GM23338 (cell line): ENCODE measurements around the gene ZNRF2. TPM values are rescaled to one million over a fixed set of nuclear protein-coding genes. Genes with fewer than 3 reads are reported as not detected.

Experiments used
- ATAC-seq: fragments of 200-7000 bp; cut with Tn5 transposase; 3 replicates; pipeline ENCODE4 v1.9.1; 2020
- DNase-seq: peaks from one replicate; pipeline ENCODE4 v3.0.0-alpha.2; 2015; ENCODE audit warnings: low spot score
- H2AFZ ChIP-seq: fragments of 200-600 bp; sonication (generic); 2 replicates; pipeline ENCODE4 v1.8.0; 2016; ENCODE audit warnings: antibody characterized with exemption, mild to moderate bottlenecking, moderate library complexity
- H3F3A ChIP-seq: fragments of 200-600 bp; sonication (generic); replicated peaks from 2 replicates; pipeline ENCODE4 v1.8.0; 2017; ENCODE audit warnings: antibody characterized with exemption, mixed run types, low read depth
- H3K27ac ChIP-seq: fragments of 200-600 bp; sonication (generic); 2 replicates; pipeline ENCODE4 v1.6.1; 2016; ENCODE audit warnings: low read depth
- H3K27me3 ChIP-seq: fragments of 200-600 bp; sonication (generic); 2 replicates; pipeline ENCODE4 v1.8.0; 2016; ENCODE audit warnings: mild to moderate bottlenecking, mixed run types, moderate library complexity; ENCODE audit not compliant: insufficient read depth
- H3K36me3 ChIP-seq: fragments of 200-600 bp; sonication (generic); 2 replicates; pipeline ENCODE4 v1.8.0; 2016; ENCODE audit warnings: mild to moderate bottlenecking; ENCODE audit not compliant: insufficient read depth
- H3K4me1 ChIP-seq: fragments of 200-600 bp; sonication (generic); 2 replicates; pipeline ENCODE4 v1.8.0; 2016; ENCODE audit warnings: mild to moderate bottlenecking, moderate library complexity; ENCODE audit not compliant: insufficient read depth
- H3K4me2 ChIP-seq: fragments of 200-600 bp; sonication (generic); 2 replicates; pipeline ENCODE4 v1.7.1; 2017; ENCODE audit warnings: mixed run types
- H3K4me3 ChIP-seq: fragments of 200-600 bp; sonication (generic); 2 replicates; pipeline ENCODE4 v1.6.1; 2016; ENCODE audit warnings: mixed run types
- H3K79me2 ChIP-seq: fragments of 200-600 bp; sonication (generic); replicated peaks from 2 replicates; pipeline ENCODE4 v1.8.0; 2017; ENCODE audit warnings: mild to moderate bottlenecking; ENCODE audit not compliant: insufficient read depth
- H3K9me2 ChIP-seq: fragments of 200-600 bp; sonication (generic); 2 replicates; pipeline ENCODE4 v1.8.0; 2017; ENCODE audit not compliant: insufficient read depth
- H4K20me1 ChIP-seq: fragments of 200-600 bp; sonication (generic); replicated peaks from 2 replicates; pipeline ENCODE4 v1.8.0; 2017; ENCODE audit warnings: mild to moderate bottlenecking; ENCODE audit not compliant: insufficient read depth
- H3K27ac Mint-ChIP-seq: 2 replicates; pipeline ENCODE4 v1.8.0; 2020; ENCODE audit warnings: inconsistent platforms, mild to moderate bottlenecking, moderate library complexity, mixed read lengths
- H3K27me3 Mint-ChIP-seq: 3 replicates; pipeline ENCODE4 v1.8.0; 2022; ENCODE audit warnings: low read depth, mild to moderate bottlenecking, moderate library complexity, mixed read lengths, inconsistent platforms; ENCODE audit not compliant: insufficient read depth, poor library complexity
- H3K36me3 Mint-ChIP-seq: 3 replicates; pipeline ENCODE4 v1.8.0; 2021; ENCODE audit warnings: low read depth, mild to moderate bottlenecking, inconsistent platforms, moderate library complexity, mixed read lengths
- H3K4me1 Mint-ChIP-seq: 3 replicates; pipeline ENCODE4 v1.8.0; 2020; ENCODE audit warnings: mild to moderate bottlenecking, inconsistent platforms, mixed read lengths
- H3K4me3 Mint-ChIP-seq: 3 replicates; pipeline ENCODE4 v1.8.0; 2021; ENCODE audit warnings: moderate library complexity, mild to moderate bottlenecking, inconsistent platforms, mixed read lengths
- H3K9me3 Mint-ChIP-seq: 3 replicates; pipeline ENCODE4 v1.8.0; 2020; ENCODE audit warnings: moderate library complexity, mild to moderate bottlenecking, inconsistent platforms, mixed read lengths
- CREB1 ChIP-seq: fragments of 250-450 bp; sonication (Bioruptor Pico); IDR thresholded peaks from 2 replicates; pipeline ENCODE4 v1.5.0; 2020; ENCODE audit warnings: low read depth, mild to moderate bottlenecking, moderate library complexity
- STAT1 ChIP-seq: IDR thresholded peaks from one replicate; pipeline ENCODE4 v1.6.1; 2016; ENCODE audit warnings: antibody characterized with exemption; ENCODE audit not compliant: unreplicated experiment
- ZNF462 ChIP-seq: fragments of 250-450 bp; sonication (Bioruptor Pico); IDR thresholded peaks from 2 replicates; pipeline ENCODE4 v1.5.0; 2020; ENCODE audit warnings: mild to moderate bottlenecking, moderate library complexity
- polyA plus RNA-seq: library from polyadenylated mRNA; unstranded; fragments of >200 nt; fragmentation: Nextera tagmentation; extraction: Ambion mirVana; gene quantifications from 2 replicates; pipeline ENCODE4 v1.2.1, GENCODE V29; 2016
- total RNA-seq: library from RNA; depleted of rRNA; stranded (reverse); fragments of >200 nt; shearing (Covaris generic); gene quantifications from 2 replicates; pipeline ENCODE4 v1.2.3, GENCODE V29; 2014
- TF ChIP-seq, protein P1 (sequence below): IDR thresholded peaks from one replicate; pipeline ENCODE4 v1.6.1; 2018; ENCODE audit warnings: antibody characterized with exemption; ENCODE audit not compliant: unreplicated experiment

Gene ZNRF2
- total and polyA plus RNA-seq, 2 experiments from 2014 or later: 6.0 to 34.7 TPM

- Histone ChIP-seq H3K27ac (no peak overlapping the region), H3F3A (no peaks in the 10 kb centered on the region), H3K4me1 (no peaks in the 10 kb centered on the region), H3K9me2 (peaks cover 15% of the 10 kb centered on the region), H3K79me2 (no peaks in the 10 kb centered on the region), H2AFZ (no peak overlapping the region), H3K27me3 (no peaks in the 10 kb centered on the region), H4K20me1 (no peaks in the 10 kb centered on the region), H3K36me3 (no peaks in the 10 kb centered on the region), H3K4me3 (no peak overlapping the region), H3K4me2 (no peak overlapping the region)
- H3K4me1 Mint-ChIP-seq: no peaks in the 10 kb centered on the region
- no peak overlapping the region for H3K27ac Mint-ChIP-seq
- no peaks in the 10 kb centered on the region for H3K9me3 Mint-ChIP-seq
- TF ChIP-seq CREB1 (CRISPR knock-in tag) (no peak), ZNF462 (CRISPR knock-in tag) (no peak), STAT1 (no peak)
- TF ChIP-seq, protein P1, sequence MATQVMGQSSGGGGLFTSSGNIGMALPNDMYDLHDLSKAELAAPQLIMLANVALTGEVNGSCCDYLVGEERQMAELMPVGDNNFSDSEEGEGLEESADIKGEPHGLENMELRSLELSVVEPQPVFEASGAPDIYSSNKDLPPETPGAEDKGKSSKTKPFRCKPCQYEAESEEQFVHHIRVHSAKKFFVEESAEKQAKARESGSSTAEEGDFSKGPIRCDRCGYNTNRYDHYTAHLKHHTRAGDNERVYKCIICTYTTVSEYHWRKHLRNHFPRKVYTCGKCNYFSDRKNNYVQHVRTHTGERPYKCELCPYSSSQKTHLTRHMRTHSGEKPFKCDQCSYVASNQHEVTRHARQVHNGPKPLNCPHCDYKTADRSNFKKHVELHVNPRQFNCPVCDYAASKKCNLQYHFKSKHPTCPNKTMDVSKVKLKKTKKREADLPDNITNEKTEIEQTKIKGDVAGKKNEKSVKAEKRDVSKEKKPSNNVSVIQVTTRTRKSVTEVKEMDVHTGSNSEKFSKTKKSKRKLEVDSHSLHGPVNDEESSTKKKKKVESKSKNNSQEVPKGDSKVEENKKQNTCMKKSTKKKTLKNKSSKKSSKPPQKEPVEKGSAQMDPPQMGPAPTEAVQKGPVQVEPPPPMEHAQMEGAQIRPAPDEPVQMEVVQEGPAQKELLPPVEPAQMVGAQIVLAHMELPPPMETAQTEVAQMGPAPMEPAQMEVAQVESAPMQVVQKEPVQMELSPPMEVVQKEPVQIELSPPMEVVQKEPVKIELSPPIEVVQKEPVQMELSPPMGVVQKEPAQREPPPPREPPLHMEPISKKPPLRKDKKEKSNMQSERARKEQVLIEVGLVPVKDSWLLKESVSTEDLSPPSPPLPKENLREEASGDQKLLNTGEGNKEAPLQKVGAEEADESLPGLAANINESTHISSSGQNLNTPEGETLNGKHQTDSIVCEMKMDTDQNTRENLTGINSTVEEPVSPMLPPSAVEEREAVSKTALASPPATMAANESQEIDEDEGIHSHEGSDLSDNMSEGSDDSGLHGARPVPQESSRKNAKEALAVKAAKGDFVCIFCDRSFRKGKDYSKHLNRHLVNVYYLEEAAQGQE: no peak
- H3K4me3 Mint-ChIP-seq: no peak overlapping the region
- no peaks in the 10 kb centered on the region for H3K36me3 Mint-ChIP-seq
- H3K27me3 Mint-ChIP-seq: no peaks in the 10 kb centered on the region
- DNase-seq: no peak
- no peak for ATAC-seq
Observed at GRCh38 chr7:30237271-30237695, 47.1 kb upstream of the ZNRF2 start.
